T-helper 1 cell treated with Interleukin-12 subunit alpha and Interleukin-12 subunit beta and Interleukin-4 antibody, amounts not matched to agents 30 μg/mL and 1 μg/mL, for 36 hours (primary cell): ENCODE data around the gene ECPAS.
"Not testable (repeated sequence)": the region's sequence is repeated elsewhere in the genome, so short reads cannot be mapped to it uniquely, and the experiment has no call there.

Experiments
- H3K27ac Mint-ChIP-seq: one replicate; pipeline ENCODE4 v1.8.0; 2021; ENCODE audit warnings: mild to moderate bottlenecking, mixed read lengths
- H3K27me3 Mint-ChIP-seq: one replicate; pipeline ENCODE4 v1.8.0; 2021; ENCODE audit warnings: low read depth, mixed read lengths
- H3K36me3 Mint-ChIP-seq: one replicate; pipeline ENCODE4 v1.8.0; 2021; ENCODE audit warnings: low read depth, mixed read lengths
- H3K4me1 Mint-ChIP-seq: one replicate; pipeline ENCODE4 v1.8.0; 2021; ENCODE audit warnings: low read depth, mixed read lengths
- H3K4me3 Mint-ChIP-seq: one replicate; pipeline ENCODE4 v1.8.0; 2021; ENCODE audit warnings: mild to moderate bottlenecking, moderate library complexity, mixed read lengths
- H3K9me3 Mint-ChIP-seq: one replicate; pipeline ENCODE4 v1.8.0; 2021; ENCODE audit warnings: mixed read lengths

ECPAS gene

DNA sequence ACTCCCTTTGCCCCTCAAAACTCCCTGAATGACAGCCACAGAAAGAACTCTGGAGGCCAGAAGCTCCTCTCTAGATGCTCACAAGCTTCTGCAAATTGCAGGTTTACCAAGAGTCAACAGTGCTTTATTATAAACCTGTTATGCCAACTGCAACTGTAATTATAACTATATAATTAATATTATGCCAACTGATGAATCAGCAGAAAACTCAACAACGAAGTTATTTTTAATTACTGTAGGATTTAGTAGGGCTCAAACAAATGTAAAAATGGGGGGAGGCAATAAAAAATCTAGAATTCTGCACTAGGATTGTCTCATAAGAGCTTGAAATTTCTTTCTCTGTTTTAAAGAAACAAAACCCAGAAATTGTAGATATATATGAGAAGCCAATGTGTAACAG is 117.2 kb downstream of the ECPAS start:
- Mint-ChIP-seq H3K4me1 (peaks cover 1% of the 10 kb centered on the region), H3K36me3 (peaks cover 62% of the 10 kb centered on the region), H3K4me3 (no peak overlapping the region), H3K27me3 (no peaks in the 10 kb centered on the region), H3K9me3 (no peaks in the 10 kb centered on the region), H3K27ac (no peak overlapping the region)

- Mint-ChIP-seq H3K4me1 (peaks cover 1% of the 10 kb centered on the region), H3K4me3 (no peak overlapping the region), H3K27ac (no peak overlapping the region), H3K9me3 (no peaks in the 10 kb centered on the region), H3K36me3 (peaks cover 38% of the 10 kb centered on the region), H3K27me3 (no peaks in the 10 kb centered on the region)
These were observed 121.7 kb downstream of the ECPAS start for GRCh38 chr9:111362526-111362925.

- Mint-ChIP-seq H3K9me3 (no peaks in the 10 kb centered on the region), H3K27ac (no peak overlapping the region), H3K27me3 (no peaks in the 10 kb centered on the region), H3K4me1 (peaks cover 4% of the 10 kb centered on the region), H3K36me3 (peaks cover 31% of the 10 kb centered on the region), H3K4me3 (no peak overlapping the region)
These were observed 123.3 kb downstream of the ECPAS start for GRCh38 chr9:111360881-111361280.

- H3K36me3 Mint-ChIP-seq = peaks cover 5% of the 10 kb centered on the region
- no peak overlapping the region for H3K4me3 Mint-ChIP-seq
- H3K9me3 Mint-ChIP-seq = no peaks in the 10 kb centered on the region
- H3K27me3 Mint-ChIP-seq = no peaks in the 10 kb centered on the region
- peaks cover 5% of the 10 kb centered on the region for H3K4me1 Mint-ChIP-seq
- no peak overlapping the region for H3K27ac Mint-ChIP-seq
These were observed 127.5 kb downstream of the ECPAS start for GRCh38 chr9:111356481-111357244.

GRCh38 chr9:111352545-111352944 is 131.6 kb downstream of the ECPAS start:
- Mint-ChIP-seq H3K4me1 (peaks cover 5% of the 10 kb centered on the region), H3K27me3 (peaks cover 10% of the 10 kb centered on the region), H3K9me3 (no peaks in the 10 kb centered on the region)

DNA sequence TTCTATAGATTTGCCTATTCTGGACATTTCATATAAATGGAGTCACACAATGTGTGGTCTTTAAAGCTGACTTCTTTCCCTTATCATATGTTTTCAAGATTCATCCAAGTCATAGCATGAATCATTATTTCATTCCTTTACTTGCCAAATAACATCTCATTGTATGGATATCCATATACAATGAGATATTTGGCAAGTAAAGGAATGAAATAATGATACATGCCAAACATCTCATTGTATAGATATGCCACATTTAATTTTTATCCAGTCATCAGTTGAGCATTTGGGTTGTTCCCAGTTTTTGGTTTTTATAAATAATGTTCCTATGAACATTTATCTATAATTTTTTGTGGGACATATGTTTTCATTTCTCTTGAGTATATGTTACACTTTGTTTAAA is 133.6 kb downstream of the ECPAS start:
- peaks cover 2% of the 10 kb centered on the region for H3K4me1 Mint-ChIP-seq
- no peaks in the 10 kb centered on the region for H3K36me3 Mint-ChIP-seq
- H3K27me3 Mint-ChIP-seq = peaks cover 14% of the 10 kb centered on the region
- H3K27ac Mint-ChIP-seq = no peak overlapping the region
- H3K4me3 Mint-ChIP-seq = no peak overlapping the region
- no peaks in the 10 kb centered on the region for H3K9me3 Mint-ChIP-seq

More at GRCh38 chr9:111352545-111352944, 131.6 kb downstream of the ECPAS start:
- Mint-ChIP-seq H3K36me3 (no peaks in the 10 kb centered on the region), H3K4me3 (no peak overlapping the region), H3K27ac (no peak overlapping the region)

GRCh38 chr9:111349766-111350165 is 134.4 kb downstream of the ECPAS start:
- Mint-ChIP-seq H3K4me1 (peaks cover 2% of the 10 kb centered on the region), H3K27me3 (peaks cover 16% of the 10 kb centered on the region), H3K9me3 (no peaks in the 10 kb centered on the region)

DNA sequence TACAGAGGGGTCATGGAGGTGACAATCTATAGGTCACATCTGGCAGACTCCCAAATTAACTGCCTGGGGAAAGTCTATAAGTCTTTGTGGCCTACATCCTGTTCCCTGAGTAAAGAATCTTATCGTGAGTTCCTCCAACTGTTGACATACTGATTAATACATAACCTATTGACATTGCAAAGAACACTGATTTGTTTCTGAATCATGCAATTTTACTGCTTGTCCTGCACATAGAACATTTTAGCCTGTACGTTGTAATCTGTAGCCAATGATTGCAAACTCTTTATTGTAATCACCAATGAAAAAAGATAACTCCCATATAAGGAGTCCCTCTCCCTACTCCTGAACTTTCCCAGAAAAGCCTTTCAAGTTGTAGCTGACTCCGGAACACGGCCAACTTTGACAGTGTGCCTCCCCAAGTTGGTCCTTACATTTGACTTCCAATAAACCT is 135.3 kb downstream of the ECPAS start:
- H3K36me3 Mint-ChIP-seq = no peaks in the 10 kb centered on the region

More at GRCh38 chr9:111349766-111350165, 134.4 kb downstream of the ECPAS start:
- H3K4me3 Mint-ChIP-seq = no peak overlapping the region
- no peak overlapping the region for H3K27ac Mint-ChIP-seq
- H3K36me3 Mint-ChIP-seq = no peaks in the 10 kb centered on the region

DNA sequence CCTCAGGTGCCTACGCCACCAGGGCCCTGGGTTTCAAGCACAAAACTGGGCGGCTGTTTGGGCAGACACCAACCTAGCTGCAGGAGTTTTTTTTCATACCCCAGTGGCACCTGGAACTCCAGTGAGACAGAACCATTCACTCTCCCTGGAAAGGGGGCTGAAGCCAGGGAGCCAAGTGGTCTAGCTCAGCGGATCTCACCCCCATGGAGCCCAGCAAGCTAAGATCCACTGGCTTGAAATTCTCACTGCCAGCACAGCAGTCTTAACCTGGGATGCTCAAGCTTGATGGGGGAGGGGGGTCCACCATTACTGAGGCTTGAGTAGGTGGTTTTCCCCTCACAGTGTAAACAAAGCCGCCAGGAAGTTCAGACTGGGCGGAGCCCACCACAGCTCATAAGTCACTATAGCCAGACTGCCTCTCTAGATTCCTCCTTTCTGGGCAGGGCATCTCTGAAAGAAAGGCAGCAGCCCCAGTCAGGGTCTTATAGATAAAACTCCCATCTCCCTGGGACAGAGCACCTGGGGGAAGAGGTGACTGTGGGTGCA is 149.8 kb downstream of the ECPAS start:
- not testable (repeated sequence) for H3K4me1 Mint-ChIP-seq, H3K36me3 Mint-ChIP-seq, H3K27ac Mint-ChIP-seq, H3K4me3 Mint-ChIP-seq
- H3K9me3 Mint-ChIP-seq = peaks cover 15% of the 10 kb centered on the region
- peaks cover 11% of the 10 kb centered on the region for H3K27me3 Mint-ChIP-seq

More for the DNA sequence above, 135.3 kb downstream of the ECPAS start:
- no peaks in the 10 kb centered on the region for H3K9me3 Mint-ChIP-seq
- no peak overlapping the region for H3K27ac Mint-ChIP-seq
- H3K4me1 Mint-ChIP-seq = peaks cover 2% of the 10 kb centered on the region
- no peak overlapping the region for H3K4me3 Mint-ChIP-seq
- peaks cover 16% of the 10 kb centered on the region for H3K27me3 Mint-ChIP-seq

DNA sequence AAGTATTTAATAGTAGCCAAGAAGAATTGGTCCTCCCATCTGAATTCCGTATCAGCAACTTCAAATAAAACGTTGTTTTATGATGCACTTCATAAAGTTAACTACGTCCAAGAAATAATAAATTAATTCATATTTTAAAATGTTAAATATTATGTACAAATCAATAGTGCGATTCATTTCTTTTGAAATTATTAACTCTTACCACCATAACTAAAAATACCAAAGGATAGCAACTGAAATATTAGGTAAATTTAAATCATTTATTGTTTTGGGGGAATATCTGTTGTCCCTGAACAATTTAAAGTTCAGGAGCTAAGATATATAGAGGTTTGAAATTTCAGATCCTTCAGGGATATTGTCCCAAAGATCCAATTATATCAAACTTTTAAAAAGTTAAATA is 154.1 kb downstream of the ECPAS start, which contains the start of gene OR2K2:
TSS of gene OR2K2 (minus strand) at position 101 of the 400 bp plus-strand sequence. CDS start 1,791 bp downstream, outside the sequence.
- no peak within 1 kb of the TSS for H3K4me3 Mint-ChIP-seq
- no peaks in the 10 kb centered on the region for H3K4me1 Mint-ChIP-seq
- peaks cover 15% of the 10 kb centered on the region for H3K27me3 Mint-ChIP-seq
- H3K9me3 Mint-ChIP-seq = peaks cover 4% of the 10 kb centered on the region
- no peaks in the 10 kb centered on the region for H3K36me3 Mint-ChIP-seq
- no peak within 1 kb of the TSS for H3K27ac Mint-ChIP-seq

- H3K4me3 Mint-ChIP-seq = no peak overlapping the region
- H3K4me1 Mint-ChIP-seq = no peaks in the 10 kb centered on the region
- H3K27me3 Mint-ChIP-seq = no peaks in the 10 kb centered on the region
- peaks cover 5% of the 10 kb centered on the region for H3K9me3 Mint-ChIP-seq
- H3K36me3 Mint-ChIP-seq = no peaks in the 10 kb centered on the region
- H3K27ac Mint-ChIP-seq = no peak overlapping the region
These were observed 163.6 kb downstream of the ECPAS start for GRCh38 chr9:111320631-111321030.

GRCh38 chr9:111316796-111317195 is 167.4 kb downstream of the ECPAS start:
- H3K27ac Mint-ChIP-seq = no peak overlapping the region
- no peaks in the 10 kb centered on the region for H3K36me3 Mint-ChIP-seq
- H3K4me3 Mint-ChIP-seq = no peak overlapping the region
- no peaks in the 10 kb centered on the region for H3K4me1 Mint-ChIP-seq
- no peaks in the 10 kb centered on the region for H3K27me3 Mint-ChIP-seq
- peaks cover 5% of the 10 kb centered on the region for H3K9me3 Mint-ChIP-seq
